ENCODE results near the gene CALCOCO1. TPM values are rescaled to one million over a fixed set of nuclear protein-coding genes. Genes with fewer than 3 reads are reported as not detected.

Gene CALCOCO1
- total and polyA plus RNA-seq, 2 of the 8 experiments (the other 6 are each of a cell fraction or from before 2014, with no cell fraction given), result 20.3 to 39.3 TPM

DNA sequence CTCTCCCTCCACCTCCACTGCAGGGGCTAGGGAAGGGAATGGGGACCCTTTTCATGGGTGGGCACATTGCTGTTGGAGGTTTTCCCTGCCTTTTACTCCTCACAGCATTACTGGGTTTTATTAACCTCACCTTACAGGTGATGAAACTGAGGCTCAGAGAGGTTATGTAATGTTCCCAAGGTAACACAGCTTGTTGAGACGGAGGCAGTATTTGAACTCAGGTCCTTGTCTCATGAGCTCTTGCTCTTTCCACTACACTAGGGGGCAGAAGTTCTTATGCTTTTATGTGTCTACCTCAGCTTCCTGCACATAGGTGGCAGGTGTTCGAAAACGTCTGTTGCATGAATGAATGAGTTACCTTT lies 12.9 kb upstream of the CALCOCO1 start (continued):
- TF ChIP-seq, protein P1, sequence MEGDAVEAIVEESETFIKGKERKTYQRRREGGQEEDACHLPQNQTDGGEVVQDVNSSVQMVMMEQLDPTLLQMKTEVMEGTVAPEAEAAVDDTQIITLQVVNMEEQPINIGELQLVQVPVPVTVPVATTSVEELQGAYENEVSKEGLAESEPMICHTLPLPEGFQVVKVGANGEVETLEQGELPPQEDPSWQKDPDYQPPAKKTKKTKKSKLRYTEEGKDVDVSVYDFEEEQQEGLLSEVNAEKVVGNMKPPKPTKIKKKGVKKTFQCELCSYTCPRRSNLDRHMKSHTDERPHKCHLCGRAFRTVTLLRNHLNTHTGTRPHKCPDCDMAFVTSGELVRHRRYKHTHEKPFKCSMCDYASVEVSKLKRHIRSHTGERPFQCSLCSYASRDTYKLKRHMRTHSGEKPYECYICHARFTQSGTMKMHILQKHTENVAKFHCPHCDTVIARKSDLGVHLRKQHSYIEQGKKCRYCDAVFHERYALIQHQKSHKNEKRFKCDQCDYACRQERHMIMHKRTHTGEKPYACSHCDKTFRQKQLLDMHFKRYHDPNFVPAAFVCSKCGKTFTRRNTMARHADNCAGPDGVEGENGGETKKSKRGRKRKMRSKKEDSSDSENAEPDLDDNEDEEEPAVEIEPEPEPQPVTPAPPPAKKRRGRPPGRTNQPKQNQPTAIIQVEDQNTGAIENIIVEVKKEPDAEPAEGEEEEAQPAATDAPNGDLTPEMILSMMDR (IDR thresholded peaks at IDR 0.05; ENCODE audit: control extremely low read depth in 1 of 3, insufficient read depth in 1 of 3, low read depth in 1 of 3, low read length in 3 of 3), result peak in 1 of 3 experiments; percentile 18; a peak in 1 of 4 replicates
- TF ChIP-seq SIRT6 (IDR thresholded peaks at IDR 0.05; ENCODE audit: low read length) (no peak), SAP30 (IDR thresholded peaks at IDR 0.05; ENCODE audit: insufficient read depth, insufficient replicate concordance, low read length) (no peak), FOSL1 (IDR thresholded peaks at IDR 0.05; ENCODE audit: insufficient read depth, low read depth, low read length) (no peak), CHD1 (IDR thresholded peaks at IDR 0.05; ENCODE audit: low read depth, low read length) (no peak), TEAD4 (IDR thresholded peaks at IDR 0.05; ENCODE audit: low read depth, low read length) (no peak), SIX5 (IDR thresholded peaks at IDR 0.05; ENCODE audit: low read depth, low read length) (no peak), MAFK (IDR thresholded peaks at IDR 0.05; ENCODE audit: low read depth, low read length) (no peak)
- TF ChIP-seq, protein P2, sequence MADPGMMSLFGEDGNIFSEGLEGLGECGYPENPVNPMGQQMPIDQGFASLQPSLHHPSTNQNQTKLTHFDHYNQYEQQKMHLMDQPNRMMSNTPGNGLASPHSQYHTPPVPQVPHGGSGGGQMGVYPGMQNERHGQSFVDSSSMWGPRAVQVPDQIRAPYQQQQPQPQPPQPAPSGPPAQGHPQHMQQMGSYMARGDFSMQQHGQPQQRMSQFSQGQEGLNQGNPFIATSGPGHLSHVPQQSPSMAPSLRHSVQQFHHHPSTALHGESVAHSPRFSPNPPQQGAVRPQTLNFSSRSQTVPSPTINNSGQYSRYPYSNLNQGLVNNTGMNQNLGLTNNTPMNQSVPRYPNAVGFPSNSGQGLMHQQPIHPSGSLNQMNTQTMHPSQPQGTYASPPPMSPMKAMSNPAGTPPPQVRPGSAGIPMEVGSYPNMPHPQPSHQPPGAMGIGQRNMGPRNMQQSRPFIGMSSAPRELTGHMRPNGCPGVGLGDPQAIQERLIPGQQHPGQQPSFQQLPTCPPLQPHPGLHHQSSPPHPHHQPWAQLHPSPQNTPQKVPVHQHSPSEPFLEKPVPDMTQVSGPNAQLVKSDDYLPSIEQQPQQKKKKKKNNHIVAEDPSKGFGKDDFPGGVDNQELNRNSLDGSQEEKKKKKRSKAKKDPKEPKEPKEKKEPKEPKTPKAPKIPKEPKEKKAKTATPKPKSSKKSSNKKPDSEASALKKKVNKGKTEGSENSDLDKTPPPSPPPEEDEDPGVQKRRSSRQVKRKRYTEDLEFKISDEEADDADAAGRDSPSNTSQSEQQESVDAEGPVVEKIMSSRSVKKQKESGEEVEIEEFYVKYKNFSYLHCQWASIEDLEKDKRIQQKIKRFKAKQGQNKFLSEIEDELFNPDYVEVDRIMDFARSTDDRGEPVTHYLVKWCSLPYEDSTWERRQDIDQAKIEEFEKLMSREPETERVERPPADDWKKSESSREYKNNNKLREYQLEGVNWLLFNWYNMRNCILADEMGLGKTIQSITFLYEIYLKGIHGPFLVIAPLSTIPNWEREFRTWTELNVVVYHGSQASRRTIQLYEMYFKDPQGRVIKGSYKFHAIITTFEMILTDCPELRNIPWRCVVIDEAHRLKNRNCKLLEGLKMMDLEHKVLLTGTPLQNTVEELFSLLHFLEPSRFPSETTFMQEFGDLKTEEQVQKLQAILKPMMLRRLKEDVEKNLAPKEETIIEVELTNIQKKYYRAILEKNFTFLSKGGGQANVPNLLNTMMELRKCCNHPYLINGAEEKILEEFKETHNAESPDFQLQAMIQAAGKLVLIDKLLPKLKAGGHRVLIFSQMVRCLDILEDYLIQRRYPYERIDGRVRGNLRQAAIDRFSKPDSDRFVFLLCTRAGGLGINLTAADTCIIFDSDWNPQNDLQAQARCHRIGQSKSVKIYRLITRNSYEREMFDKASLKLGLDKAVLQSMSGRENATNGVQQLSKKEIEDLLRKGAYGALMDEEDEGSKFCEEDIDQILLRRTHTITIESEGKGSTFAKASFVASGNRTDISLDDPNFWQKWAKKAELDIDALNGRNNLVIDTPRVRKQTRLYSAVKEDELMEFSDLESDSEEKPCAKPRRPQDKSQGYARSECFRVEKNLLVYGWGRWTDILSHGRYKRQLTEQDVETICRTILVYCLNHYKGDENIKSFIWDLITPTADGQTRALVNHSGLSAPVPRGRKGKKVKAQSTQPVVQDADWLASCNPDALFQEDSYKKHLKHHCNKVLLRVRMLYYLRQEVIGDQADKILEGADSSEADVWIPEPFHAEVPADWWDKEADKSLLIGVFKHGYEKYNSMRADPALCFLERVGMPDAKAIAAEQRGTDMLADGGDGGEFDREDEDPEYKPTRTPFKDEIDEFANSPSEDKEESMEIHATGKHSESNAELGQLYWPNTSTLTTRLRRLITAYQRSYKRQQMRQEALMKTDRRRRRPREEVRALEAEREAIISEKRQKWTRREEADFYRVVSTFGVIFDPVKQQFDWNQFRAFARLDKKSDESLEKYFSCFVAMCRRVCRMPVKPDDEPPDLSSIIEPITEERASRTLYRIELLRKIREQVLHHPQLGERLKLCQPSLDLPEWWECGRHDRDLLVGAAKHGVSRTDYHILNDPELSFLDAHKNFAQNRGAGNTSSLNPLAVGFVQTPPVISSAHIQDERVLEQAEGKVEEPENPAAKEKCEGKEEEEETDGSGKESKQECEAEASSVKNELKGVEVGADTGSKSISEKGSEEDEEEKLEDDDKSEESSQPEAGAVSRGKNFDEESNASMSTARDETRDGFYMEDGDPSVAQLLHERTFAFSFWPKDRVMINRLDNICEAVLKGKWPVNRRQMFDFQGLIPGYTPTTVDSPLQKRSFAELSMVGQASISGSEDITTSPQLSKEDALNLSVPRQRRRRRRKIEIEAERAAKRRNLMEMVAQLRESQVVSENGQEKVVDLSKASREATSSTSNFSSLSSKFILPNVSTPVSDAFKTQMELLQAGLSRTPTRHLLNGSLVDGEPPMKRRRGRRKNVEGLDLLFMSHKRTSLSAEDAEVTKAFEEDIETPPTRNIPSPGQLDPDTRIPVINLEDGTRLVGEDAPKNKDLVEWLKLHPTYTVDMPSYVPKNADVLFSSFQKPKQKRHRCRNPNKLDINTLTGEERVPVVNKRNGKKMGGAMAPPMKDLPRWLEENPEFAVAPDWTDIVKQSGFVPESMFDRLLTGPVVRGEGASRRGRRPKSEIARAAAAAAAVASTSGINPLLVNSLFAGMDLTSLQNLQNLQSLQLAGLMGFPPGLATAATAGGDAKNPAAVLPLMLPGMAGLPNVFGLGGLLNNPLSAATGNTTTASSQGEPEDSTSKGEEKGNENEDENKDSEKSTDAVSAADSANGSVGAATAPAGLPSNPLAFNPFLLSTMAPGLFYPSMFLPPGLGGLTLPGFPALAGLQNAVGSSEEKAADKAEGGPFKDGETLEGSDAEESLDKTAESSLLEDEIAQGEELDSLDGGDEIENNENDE (IDR thresholded peaks at IDR 0.05; ENCODE audit: insufficient replicate concordance, low read length), result no peak
